Calu3 (cell line): Measurements from ENCODE around the gene AUH. TPM values are rescaled to one million over a fixed set of nuclear protein-coding genes. Genes with fewer than 3 reads are reported as not detected.

Experiments used
- BruUV-seq: library from RNA; stranded (reverse); fragments of 400-500 nt; replicated peaks from 2 replicates; lab custom pipeline; 2021; lab: Mats Ljungman, UMichigan
- CTCF ChIA-PET: fragments of 300-600 bp; sonication (Branson Sonifier 250); formaldehyde crosslinking; loops from one replicate; lab custom pipeline; 2022; ENCODE audit warnings: antibody characterized with exemption; lab: Charles Lee
- DNase-seq: peaks from one replicate; pipeline ENCODE4 v3.0.0; 2022
- H3K27ac Mint-ChIP-seq: one replicate; pipeline ENCODE4 v1.8.0; 2022; ENCODE audit warnings: mixed read lengths; ENCODE audit not compliant: unreplicated experiment
- H3K27me3 Mint-ChIP-seq: one replicate; pipeline ENCODE4 v1.8.0; 2022; ENCODE audit warnings: mixed read lengths; ENCODE audit not compliant: unreplicated experiment
- H3K36me3 Mint-ChIP-seq: one replicate; pipeline ENCODE4 v1.8.0; 2022; ENCODE audit warnings: mild to moderate bottlenecking, moderate library complexity, mixed read lengths; ENCODE audit not compliant: insufficient read depth, unreplicated experiment
- H3K4me1 Mint-ChIP-seq: one replicate; pipeline ENCODE4 v1.8.0; 2022; ENCODE audit warnings: mild to moderate bottlenecking, low read depth, mixed read lengths; ENCODE audit not compliant: unreplicated experiment
- H3K4me3 Mint-ChIP-seq: one replicate; pipeline ENCODE4 v1.8.0; 2022; ENCODE audit warnings: mild to moderate bottlenecking, low read depth, moderate library complexity, mixed read lengths; ENCODE audit not compliant: unreplicated experiment
- H3K9me3 Mint-ChIP-seq: one replicate; pipeline ENCODE4 v1.8.0; 2022; ENCODE audit warnings: low read depth, mixed read lengths; ENCODE audit not compliant: unreplicated experiment
- CTCF ChIP-seq: fragments of 200-600 bp; IDR thresholded peaks from one replicate; pipeline ENCODE4 v1.8.0; 2022; ENCODE audit warnings: antibody characterized with exemption; ENCODE audit not compliant: unreplicated experiment
- intact Hi-C: fragments of 100-400 bp; cut with micrococcal nuclease; formaldehyde crosslinking; loops from one replicate; pipeline ENCODE4 v1.10.0; 2022; ENCODE audit not compliant: unreplicated experiment
- total RNA-seq: library from RNA; stranded (reverse); gene quantifications from 2 replicates; pipeline ENCODE4 v1.2.3, GENCODE V29; 2022

AUH gene
- total RNA-seq, 1 experiment from 2014 or later: 13.4 TPM

DNA sequence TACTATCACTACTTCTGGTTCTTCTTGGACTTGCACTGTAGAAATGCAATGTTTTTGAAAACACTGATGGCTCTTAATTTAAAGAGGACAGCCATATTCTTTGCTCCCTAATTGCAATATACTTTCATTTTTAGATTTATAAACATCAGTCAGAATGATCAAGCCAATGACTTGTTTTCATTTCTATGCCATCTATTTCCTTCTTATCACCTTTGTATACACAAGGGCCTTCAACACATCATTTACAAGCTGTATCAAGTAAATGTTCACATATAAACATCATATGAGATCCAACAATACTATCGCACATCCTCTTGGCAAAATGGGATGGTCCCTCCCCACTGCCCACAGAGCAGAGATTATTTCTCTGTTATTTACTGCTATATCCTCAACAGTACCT, 24.9 kb downstream of the AUH start:
- Mint-ChIP-seq H3K4me3 (no peak overlapping the region), H3K27me3 (no peaks in the 10 kb centered on the region), H3K36me3 (peaks cover 8% of the 10 kb centered on the region), H3K9me3 (no peaks in the 10 kb centered on the region), H3K27ac (no peak overlapping the region), H3K4me1 (peaks cover 8% of the 10 kb centered on the region)
- no peak for TF ChIP-seq CTCF
- CTCF ChIA-PET: no interaction called here
- intact Hi-C loops: no loop called here
- no TSS peak for BruUV-seq
- no peak for DNase-seq

GRCh38 chr9:91334053-91334452, 27.7 kb downstream of the AUH start:
- CTCF ChIA-PET: no interaction called here
- no TSS peak for BruUV-seq
- no peak for DNase-seq
- intact Hi-C loops: no loop called here
- Mint-ChIP-seq H3K27ac (no peak overlapping the region), H3K4me3 (no peak overlapping the region), H3K27me3 (no peaks in the 10 kb centered on the region), H3K4me1 (no peaks in the 10 kb centered on the region), H3K9me3 (no peaks in the 10 kb centered on the region), H3K36me3 (no peaks in the 10 kb centered on the region)
- TF ChIP-seq CTCF: no peak

DNA sequence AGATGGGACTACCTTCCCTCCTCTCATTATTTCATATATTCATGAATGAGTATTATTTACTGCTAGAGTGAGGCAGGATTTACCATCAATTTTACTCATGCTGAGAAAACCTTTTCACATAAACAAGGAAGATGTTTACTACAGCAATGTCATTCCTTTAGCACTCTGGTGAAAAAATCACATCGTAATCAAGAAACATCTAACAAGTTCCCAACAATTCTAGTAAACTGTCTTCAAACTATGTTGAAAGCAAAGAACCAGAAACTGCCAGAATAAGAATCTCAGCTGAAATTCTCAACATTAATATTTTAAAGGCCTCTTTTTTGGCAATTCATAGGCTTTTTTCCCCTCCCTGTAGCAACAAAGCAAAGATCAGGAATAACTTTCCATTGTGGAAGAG, 28.2 kb downstream of the AUH start:
- no peak for DNase-seq
- intact Hi-C loops: no loop called here
- H3K27me3 Mint-ChIP-seq: no peaks in the 10 kb centered on the region
- no peak for TF ChIP-seq CTCF
- H3K4me1 Mint-ChIP-seq: no peaks in the 10 kb centered on the region
- CTCF ChIA-PET: no interaction called here
- H3K4me3 Mint-ChIP-seq: no peak overlapping the region
- no peak overlapping the region for H3K27ac Mint-ChIP-seq
- BruUV-seq: no TSS peak
- H3K9me3 Mint-ChIP-seq: no peaks in the 10 kb centered on the region
- H3K36me3 Mint-ChIP-seq: no peaks in the 10 kb centered on the region

DNA sequence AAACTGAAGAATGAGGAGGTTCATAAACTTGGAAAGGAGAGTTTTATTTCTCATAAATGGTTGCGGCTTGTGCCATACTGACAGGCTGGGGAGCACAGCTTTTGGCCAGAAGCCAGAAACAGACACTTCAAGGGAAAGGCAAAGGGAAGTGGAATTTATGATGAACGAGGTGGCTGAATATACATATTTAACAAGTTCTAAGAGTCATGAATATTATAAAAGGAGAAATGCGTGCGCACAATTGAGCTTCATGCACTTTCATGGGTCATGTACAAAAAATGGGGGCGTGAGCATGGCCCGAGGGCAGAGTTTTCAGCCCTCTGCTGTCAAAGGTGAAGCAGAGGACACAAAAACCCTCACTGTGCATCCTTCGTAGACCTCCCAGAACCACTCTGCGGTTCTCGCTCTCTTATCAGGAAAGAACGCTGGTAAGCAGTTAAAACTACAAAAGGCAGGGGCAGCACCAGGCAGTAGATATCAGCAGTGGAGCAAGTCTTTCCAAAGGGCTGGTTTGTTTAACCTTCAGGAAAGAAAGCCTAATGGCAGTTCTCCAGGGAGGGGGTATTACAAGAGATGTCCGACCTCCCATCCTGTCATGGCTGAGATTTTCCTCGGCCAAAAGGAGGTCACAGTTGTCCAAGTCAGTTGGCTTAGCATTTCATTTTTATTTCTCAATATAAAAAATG, 29.0 kb downstream of the AUH start:
- H3K4me1 Mint-ChIP-seq: no peaks in the 10 kb centered on the region
- no peaks in the 10 kb centered on the region for H3K36me3 Mint-ChIP-seq
- DNase-seq: no peak
- no peak for TF ChIP-seq CTCF
- H3K9me3 Mint-ChIP-seq: peaks cover 3% of the 10 kb centered on the region
- no peaks in the 10 kb centered on the region for H3K27me3 Mint-ChIP-seq
- no peak overlapping the region for H3K27ac Mint-ChIP-seq
- H3K4me3 Mint-ChIP-seq: no peak overlapping the region
- CTCF ChIA-PET: no interaction called here
- BruUV-seq: no TSS peak
- intact Hi-C loops: no loop called here
